A673 (cell line): ENCODE results near the gene KCNIP1.

Source experiments
- CTCF ChIP-seq: fragments of 300-800, 200-600 bp; sonication (generic); conservative IDR thresholded peaks from 2 replicates; pipeline ENCODE4 v1.5.1; 2017; ENCODE audit warnings: low read depth, mild to moderate bottlenecking, antibody characterized with exemption, low read length, moderate library complexity, mixed read lengths
- EZH2 ChIP-seq: fragments of 200-600 bp; sonication (generic); IDR thresholded peaks from 2 replicates; pipeline ENCODE4 v1.6.1; 2017; ENCODE audit warnings: borderline replicate concordance, low read depth, mild to moderate bottlenecking, mixed read lengths, antibody characterized with exemption, low read length; ENCODE audit not compliant: poor library complexity, severe bottlenecking

GRCh38 chr5:170716396-170716795 lies 212.6 kb downstream of the KCNIP1 start:
- TF ChIP-seq EZH2 (no peak), CTCF (no peak)
